ENCODE results near the gene WDR33. TPM values are rescaled to one million over a fixed set of nuclear protein-coding genes. Genes with fewer than 3 reads are reported as not detected.

The WDR33 gene
- total RNA-seq, 4 donors from 2014 or later = 42.3 to 53.2 (median 45.8) TPM

DNA sequence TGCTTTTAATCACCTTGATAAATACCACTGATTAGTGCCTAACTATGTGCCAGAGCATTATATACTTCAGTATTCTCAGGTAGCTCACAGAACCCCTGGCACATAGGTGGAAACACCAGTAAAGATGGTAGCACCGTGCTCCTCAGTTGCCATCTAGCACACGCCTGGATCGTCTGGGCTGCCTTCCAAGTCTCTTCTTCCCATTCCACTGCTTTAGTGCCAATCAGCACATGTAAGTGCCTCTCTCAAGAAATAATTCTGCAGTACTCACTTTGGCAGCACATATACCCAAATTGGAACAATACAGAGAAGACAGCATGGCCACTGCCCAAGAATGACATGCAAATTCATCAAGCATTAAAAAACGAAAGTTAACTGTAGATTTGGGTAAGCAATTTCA, 34.0 kb upstream of the WDR33 start:
- TF ChIP-seq, protein P1, sequence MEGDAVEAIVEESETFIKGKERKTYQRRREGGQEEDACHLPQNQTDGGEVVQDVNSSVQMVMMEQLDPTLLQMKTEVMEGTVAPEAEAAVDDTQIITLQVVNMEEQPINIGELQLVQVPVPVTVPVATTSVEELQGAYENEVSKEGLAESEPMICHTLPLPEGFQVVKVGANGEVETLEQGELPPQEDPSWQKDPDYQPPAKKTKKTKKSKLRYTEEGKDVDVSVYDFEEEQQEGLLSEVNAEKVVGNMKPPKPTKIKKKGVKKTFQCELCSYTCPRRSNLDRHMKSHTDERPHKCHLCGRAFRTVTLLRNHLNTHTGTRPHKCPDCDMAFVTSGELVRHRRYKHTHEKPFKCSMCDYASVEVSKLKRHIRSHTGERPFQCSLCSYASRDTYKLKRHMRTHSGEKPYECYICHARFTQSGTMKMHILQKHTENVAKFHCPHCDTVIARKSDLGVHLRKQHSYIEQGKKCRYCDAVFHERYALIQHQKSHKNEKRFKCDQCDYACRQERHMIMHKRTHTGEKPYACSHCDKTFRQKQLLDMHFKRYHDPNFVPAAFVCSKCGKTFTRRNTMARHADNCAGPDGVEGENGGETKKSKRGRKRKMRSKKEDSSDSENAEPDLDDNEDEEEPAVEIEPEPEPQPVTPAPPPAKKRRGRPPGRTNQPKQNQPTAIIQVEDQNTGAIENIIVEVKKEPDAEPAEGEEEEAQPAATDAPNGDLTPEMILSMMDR (IDR thresholded peaks at IDR 0.05; ENCODE audit: low read depth) = no peak

DNA sequence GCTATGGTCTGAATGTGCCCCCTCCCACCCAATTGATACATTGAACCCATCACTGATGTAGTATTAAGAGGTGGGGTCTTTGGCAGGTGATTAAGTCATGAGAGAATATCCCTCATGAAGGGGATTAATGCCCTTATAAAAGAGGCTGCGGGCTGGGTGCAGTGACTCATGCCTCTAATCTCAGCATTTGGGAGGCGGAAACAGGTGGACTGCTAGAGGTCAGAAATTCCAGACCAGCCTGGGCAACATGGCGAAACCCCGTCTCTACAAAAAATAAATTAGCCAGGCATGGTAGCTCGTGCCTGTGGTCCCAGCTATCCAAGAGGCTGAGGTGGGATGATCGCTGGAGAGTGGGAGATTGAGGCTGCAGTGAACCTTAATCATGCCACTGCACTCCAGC, 32.7 kb upstream of the WDR33 start:
- TF ChIP-seq, protein P1 (IDR thresholded peaks at IDR 0.05; ENCODE audit: low read depth) = no peak

DNA sequence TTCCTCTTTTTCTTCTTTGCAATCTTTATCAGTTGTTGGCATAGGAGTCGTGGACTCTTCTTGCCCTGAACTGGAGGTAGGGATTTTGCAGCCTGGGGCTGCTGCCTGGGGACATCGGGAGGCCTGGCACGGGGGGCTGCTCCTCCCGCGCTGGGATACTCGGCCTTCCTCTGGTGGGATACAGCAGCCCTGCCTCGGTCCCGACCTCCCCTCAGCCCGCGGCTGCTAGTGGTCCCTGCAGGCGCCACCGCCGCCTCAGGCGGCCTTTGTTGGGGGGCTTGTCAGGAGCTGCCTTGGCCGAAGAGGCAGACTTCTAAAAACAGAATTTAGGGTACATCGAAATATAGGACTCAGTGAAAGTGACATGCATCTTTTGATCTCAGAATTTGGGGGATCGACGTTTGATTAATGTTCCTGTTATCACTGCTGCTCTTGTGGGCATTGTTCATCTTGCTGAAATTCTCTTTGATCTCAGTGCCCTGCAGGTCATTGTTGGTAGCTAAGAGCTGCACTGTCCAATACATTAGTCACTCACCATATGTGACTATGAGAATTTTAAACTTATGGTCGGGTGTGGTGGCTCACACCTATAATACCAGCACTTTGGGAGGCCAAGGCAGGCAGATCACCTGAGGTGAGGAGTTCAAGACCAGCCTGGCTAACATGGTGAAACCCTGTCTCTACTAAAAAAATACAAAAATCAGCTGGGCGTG, 30.7 kb upstream of the WDR33 start:
- TF ChIP-seq, protein P1 (IDR thresholded peaks at IDR 0.05; ENCODE audit: low read depth) = no peak

DNA sequence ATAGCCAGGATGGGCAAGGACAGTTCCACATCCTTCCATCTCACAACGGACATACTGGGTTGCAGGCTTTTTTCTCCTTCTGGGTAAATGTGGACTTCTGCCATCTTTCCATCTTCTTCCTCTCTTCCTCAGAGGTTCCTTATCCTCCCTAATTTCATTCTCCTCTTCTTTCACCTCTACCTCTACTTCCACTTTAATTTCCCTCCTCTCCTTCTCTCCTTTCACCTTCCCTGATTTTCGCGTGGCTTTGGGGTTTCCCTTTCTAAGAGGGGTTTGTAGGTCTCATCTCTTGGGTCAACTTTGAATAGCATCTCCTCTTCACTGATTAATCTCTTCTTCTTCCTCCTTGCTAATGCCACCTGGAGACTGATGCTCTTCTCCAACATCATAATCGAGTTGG, 29.9 kb upstream of the WDR33 start:
- TF ChIP-seq, protein P1 (IDR thresholded peaks at IDR 0.05; ENCODE audit: low read depth) = no peak

DNA sequence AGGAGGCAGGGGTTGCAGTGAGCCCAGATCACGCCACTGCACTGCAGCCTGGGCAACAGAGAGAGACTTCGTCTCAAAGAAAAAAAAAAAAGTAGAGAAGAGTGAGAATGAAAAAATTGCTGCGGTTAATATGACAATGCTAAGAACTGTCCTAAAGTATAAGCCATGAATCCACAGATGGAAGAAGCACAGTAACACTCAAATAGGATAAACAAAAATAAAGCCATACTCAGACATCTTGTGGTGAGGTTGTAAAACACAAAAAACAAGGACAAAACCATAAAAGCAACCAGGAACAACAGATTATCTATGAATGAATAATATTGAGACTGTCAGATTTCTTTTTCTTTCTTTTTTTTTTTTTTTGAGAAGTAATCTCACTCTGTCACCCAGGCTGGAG, 24.0 kb upstream of the WDR33 start:
- TF ChIP-seq, protein P1 (IDR thresholded peaks at IDR 0.05; ENCODE audit: low read depth) = no peak

DNA sequence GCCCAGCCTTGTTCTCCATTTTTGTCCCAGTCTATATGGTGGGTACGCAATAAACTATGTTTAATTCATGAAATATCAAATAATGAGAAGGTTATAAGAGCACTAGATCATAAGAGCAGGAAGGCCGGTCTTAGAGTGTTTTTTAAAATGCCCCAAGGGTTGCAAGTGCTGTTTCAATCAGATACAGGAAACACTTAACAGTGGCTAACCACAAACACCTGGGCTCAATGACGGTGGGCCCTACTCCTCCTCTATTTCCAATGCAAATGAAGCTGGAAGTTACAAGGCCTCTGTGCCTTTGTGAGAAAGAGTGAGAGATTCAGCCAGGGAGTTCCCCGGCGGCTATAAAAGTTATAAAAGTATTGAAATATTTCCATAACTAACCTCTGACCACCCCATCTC, 18.9 kb upstream of the WDR33 start:
- TF ChIP-seq, protein P1 (IDR thresholded peaks at IDR 0.05; ENCODE audit: low read depth) = no peak

DNA sequence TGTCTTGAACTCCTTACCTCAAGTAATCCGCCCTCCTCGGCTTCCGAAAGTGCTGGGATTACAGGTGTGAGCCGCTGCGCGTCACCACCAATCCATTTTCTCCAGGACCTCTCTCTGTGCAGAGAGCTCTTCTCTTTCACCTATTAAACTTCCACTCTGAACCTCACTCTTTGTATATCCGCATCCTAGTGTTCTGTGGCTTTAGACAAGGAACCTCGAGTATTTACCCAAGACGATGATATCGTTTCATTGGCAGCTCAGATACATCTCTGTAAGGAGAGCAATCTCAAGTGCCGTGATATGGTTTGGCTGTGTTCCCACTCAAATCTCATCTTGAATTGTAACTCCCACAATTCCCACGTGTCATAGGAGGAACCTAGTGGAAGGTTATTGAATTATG, 15.1 kb upstream of the WDR33 start:
- TF ChIP-seq, protein P1 (IDR thresholded peaks at IDR 0.05; ENCODE audit: low read depth) = no peak
